HG02970 (cell line): ENCODE measurements around the gene DEFB131A.
"Not testable (repeated sequence)": the region's sequence is repeated elsewhere in the genome, so short reads cannot be mapped to it uniquely, and the experiment has no call there.

Source experiments
- ATAC-seq: cut with Tn5 transposase; IDR thresholded peaks from one replicate; pipeline ENCODE4 v1.9.1; 2021; ENCODE audit warnings: mild to moderate bottlenecking, moderate library complexity, moderate number of reproducible peaks; ENCODE audit not compliant: unreplicated experiment, low FRiP score

DEFB131A gene, protein sequence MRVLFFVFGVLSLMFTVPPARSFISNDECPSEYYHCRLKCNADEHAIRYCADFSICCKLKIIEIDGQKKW

DNA sequence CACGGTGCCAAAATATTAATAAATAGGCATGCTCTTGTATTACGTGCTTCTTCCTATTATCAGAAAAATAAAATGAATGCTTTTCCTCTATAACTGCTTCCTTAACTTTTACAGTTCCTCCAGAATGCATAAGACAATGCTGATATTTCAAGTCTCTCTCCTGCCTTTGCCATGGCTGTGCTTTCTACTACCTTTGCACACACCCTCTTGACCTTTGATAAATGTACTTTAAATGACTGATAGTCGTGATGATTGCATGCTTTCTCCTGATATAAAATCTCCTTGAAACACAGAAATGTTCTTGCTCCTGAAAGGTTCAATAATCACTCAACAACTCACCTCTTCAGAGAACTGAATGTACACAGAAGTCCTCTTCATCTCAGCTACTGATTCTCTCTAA is at the start of gene DEFB131A:
Gene DEFB131A, plus strand, starts transcription at position 301 of the 400 bp plus-strand sequence. CDS start 120 bp downstream, outside the sequence.
- ATAC-seq, result not testable (repeated sequence)

DNA sequence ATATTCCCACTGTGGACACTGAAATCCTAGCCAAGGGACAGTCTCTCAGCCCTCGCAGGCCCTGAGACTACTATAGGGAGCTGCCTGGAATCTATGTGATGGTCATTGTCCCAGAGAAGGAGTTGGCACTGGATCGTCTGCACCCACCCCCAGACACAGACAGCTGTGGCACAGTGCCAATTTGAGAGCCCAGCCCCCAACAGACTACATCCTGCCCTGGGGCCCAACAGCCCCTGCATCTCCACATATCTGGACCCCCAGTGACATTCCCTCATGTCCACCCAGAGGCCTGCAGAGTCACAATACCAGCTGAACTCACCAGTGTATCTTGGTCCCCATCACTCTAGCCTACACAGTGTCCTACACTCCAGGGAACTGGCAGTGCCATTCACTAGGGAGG is 38.4 kb upstream of the DEFB131A start:
- not testable (repeated sequence) for ATAC-seq

DNA sequence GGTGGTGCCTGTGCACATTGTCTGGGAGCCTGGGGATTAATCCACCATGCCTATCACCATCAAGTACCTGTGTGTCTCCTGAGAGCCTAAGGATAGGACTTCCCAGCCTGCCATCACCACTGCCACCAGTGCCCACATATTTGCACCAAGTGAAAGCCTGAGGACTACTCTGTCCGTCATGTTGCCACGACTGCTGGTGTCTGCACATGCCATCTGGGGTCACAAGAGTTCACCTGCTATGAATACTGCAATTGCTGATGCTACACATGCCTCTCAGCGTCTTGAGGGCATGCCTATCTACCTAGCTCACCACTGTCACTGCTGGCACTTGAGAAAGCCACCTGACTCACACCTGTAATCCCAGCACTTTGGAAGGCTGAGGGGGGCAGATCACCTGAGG is 37.7 kb upstream of the DEFB131A start:
- ATAC-seq, result not testable (repeated sequence)

DNA sequence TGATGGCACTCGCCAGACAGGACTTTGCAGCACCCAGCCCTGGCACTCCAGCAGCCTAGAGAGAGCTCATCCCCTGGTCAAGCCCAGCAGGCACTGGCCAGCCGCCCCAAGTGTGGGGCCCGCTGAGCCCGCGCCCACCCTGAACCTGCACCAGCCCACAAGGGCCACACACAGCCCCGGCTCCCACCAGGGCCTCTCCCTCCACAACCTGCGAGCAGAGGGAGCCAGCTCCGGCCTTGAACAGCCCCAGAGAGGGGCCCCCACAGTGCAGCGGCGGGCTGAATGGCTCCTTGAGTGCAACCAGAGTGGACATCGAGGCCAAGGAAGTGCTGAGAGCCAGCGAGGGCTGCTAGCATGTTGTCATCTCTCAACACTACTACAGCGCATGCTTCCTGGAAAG is 34.4 kb upstream of the DEFB131A start:
- no peak for ATAC-seq

DNA sequence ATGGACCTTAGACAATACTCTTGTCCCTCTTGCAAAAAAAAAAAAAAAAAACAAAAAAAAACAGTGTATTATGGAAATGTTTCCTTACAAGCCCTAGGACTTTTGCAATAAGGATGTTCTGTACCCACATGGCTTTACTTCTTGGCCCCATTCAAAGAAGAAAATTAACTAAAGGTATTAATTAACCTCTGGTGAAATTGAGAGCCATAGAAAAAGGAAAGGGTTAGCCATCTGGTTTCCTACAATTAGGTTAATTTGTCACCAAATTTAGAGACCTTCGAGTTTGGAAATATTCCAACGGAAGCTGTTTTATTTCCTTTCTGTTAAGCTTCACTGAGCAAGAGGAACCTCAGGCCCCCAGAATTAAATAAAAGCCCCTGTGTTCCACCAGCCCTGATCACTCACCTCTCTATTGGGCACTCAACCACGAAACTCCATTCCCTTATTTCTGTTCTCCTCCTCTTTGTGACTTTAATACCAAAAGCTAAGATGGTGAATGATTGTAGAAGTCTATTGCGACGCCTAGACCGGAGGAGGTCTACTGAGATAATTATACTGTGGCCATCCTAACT is 22.2 kb upstream of the DEFB131A start:
- not testable (repeated sequence) for ATAC-seq

DNA sequence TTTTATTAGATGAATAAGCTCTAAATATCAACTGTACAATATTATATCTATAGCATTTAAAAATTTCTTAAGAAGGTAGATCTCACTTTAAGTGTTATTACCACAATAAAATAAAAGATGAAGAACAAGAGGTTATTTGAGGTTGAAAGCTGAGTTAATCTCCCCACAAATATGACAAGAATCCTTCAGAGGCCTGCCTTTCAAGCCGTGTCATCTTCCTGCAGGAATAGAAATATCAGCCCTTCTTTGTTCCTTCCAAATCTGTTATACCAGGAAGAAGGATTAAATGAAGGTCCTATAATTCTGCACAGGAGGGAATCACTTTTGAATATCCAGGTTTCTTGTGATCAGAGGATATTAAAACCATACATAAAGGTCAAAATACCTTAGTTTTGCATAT is 18.3 kb upstream of the DEFB131A start:
- ATAC-seq, result not testable (repeated sequence)

DNA sequence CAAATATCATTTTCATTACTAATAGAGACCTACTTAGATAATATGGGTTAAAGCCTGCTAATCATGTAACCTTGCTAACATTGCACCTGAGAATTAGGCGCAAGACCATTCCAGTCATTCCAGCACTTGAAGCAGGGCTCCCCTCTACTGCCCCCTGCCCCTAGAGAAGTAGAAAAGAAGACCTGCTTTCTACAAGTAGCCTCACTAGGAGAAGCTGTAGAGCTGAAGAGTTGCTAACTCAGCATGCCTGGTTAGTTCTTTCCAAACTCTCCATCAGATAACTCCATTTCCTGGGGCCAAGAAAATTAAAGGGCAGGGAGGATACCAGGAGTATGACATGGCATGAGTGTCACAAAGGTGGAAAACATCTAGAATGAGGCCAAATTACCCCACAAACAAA is 14.2 kb upstream of the DEFB131A start:
- ATAC-seq, result not testable (repeated sequence)

DNA sequence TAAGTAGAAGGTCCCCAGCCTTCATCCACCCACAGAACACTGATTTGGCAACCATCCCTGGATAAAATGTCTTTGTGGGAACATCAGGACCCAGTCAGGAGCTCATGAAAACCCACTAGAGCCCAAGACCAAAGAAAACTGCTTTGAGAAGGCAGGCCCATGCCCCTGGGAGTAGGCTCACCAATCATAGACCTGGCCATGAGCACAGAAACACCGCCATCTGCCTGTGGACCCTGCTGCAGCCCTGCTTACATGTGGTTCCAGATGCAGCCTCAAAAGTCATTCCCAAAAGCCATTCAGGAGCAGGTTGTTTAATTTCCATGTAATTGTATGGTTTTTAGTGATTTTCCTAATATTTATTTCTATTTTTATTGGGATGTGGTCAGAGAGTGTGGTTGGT is 10.9 kb upstream of the DEFB131A start:
- not testable (repeated sequence) for ATAC-seq

DNA sequence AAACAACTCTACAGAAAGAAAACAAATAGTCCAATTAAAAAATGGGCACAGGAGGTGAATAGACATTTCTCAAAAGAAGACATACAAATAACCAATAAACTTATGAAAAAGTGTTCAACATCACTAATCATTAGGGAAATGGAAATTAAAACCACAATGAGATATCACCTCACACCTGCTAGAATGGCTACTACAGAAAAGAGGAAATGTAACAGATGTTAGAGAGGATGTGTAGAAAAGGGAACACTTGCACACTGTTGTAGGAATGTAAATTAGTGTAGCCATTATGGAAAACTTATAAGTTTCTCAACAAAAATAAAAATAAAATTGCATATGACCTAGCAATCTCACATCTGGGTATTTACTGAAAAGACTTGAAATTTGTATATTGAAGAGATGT is 7.5 kb upstream of the DEFB131A start:
- ATAC-seq, result not testable (repeated sequence)

DNA sequence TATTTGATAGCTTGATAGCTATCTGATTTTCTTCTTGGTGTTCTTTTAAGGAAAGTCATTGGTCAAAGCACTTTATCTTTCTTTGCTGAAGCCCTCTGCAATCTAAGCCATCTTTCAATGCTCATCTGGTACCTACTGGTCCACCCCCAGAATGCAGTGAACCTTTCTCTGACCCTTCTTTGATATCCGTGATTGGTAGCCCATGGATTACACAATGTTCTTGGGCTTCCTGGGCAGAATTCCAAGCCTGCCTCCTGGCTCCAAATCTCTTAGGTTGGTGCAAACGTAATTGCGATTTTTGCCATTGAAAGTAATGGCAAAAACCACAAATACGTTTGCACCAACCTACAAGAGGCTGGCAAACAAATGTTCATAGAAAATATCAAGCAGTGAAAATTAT is 1.9 kb upstream of the DEFB131A start:
- ATAC-seq, result not testable (repeated sequence)

DNA sequence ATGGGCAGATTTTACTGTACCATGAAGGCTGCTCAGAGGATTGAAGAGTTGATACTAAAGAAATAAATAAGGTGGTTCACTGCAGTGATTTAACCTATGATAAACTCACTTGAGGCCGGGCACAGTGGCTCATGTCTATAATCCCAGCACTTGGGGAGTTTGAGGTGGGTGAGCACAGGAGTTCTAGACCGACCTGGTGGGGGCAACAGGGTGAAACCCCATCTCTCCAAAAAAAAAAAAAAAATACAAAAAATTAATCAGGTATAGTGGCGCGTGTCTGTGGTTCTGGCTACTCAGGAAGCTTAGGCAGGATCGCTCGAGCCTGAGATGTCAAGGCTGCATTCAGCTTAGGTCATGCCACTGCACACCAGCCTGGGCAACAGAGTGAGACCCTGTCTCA is 467 bp downstream of the DEFB131A start:
- ATAC-seq, result not testable (repeated sequence)

DNA sequence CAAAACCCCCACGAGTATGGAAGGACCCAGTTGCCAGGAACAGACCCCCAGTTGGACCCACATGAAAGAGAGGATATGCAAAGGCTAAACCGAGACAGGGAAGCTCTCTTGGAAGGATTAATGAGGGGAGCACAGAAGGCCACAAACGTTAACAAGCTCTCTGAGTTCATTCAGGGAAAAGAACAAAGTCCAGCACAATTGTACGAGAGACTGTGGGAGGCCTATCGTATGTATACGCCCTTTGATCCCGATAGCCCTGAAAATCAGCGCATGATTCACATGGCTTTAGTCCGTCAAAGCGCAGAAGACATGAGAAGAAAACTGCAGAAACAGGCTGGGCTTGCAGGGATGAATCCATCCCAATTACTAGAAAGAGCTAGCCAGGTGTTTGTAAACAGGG is 8.0 kb downstream of the DEFB131A start:
- not testable (repeated sequence) for ATAC-seq

DNA sequence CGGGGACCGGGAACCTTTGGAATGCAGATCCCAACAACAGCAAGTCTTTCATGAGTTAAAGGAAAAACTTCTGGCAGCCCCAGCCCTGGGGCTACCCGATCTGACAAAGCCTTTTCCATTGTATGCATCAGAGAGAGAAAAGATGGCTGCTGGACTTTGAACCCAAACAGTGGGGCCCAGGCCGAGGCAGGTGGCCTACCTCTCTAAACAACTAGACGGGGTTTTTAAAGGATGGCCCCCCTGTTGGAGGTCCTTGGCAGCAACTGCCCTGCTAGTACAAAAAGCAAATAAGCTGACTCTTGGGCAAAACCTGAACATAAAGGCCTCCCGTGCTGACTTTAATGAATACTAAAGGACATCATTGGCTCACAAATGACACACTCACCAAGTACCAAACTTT is 10.1 kb downstream of the DEFB131A start:
- not testable (repeated sequence) for ATAC-seq

DNA sequence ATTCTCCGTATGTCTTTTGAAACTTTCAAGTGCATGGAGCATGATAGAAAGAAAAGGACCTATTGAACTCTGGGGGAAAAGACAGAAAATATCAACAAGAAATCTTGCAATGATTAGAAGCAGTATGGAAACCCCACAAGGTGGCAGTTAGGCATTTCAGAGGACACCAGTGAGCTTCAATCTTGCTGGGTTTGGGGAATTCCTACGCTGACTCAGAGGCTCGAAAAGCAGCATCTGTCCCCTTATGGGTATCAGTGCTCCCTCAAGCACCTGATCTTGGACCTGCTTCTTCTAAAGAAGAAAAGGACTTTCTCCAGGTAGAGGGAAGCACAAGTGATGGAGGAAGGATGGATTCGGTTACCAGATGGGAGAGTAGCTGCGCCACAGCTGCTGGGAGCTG is 10.8 kb downstream of the DEFB131A start:
- ATAC-seq, result not testable (repeated sequence)

DNA sequence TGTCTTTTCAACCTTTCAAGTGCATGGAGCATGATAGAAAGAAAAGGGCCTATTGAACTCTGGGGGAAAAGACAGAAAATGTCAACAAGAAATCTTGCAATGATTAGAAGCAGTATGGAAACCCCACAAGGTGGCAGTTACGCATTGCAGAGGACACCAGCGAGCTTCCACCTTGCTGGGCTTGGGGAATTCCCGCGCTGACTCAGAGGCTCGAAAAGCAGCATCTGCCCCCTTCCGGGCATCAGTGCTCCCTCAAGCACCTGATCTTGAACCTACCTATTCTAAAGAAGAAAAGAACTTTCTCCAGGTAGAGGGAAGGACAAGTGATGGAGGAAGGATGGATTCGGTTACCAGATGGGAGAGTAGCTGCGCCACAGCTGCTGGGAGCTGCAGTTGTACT is 35.3 kb downstream of the DEFB131A start:
- not testable (repeated sequence) for ATAC-seq

DNA sequence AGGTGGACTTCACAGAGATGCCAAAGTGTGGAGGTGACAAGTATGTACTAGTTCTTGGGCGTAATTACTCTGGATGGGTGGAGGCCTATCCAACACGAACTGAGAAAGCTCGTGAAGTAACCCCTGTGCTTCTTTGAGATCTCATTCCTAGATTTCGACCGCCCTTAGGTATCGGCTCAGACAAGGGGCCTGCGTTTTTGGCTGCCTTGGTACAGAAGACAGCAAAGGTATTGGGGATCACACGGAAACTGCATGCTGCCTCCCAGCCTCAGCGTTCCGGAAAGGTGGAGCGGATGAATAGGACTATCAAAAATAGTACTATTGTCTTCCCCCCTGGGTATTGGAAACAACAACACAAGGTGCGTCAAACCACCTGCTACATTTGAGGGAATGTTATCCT is 35.9 kb downstream of the DEFB131A start:
- not testable (repeated sequence) for ATAC-seq

DNA sequence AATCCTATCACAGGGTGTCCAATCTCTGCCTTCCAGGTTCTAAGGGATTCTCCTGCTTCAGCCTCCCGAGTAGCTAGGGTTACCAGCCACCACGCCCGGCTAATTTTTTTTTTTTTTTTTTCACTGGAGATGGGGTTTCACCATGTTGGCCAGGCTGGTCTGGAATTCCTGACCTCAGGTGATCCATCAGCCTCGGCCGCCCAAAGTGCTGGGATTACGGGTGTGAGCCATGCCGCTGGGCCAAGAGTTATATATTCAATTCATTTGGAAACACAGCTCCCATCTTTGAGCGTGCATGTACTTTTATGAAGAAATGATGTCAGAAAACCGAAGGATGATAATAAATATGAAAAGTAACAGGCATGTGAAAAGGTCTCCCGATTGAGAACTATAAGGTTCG is 38.7 kb downstream of the DEFB131A start:
- not testable (repeated sequence) for ATAC-seq

DNA sequence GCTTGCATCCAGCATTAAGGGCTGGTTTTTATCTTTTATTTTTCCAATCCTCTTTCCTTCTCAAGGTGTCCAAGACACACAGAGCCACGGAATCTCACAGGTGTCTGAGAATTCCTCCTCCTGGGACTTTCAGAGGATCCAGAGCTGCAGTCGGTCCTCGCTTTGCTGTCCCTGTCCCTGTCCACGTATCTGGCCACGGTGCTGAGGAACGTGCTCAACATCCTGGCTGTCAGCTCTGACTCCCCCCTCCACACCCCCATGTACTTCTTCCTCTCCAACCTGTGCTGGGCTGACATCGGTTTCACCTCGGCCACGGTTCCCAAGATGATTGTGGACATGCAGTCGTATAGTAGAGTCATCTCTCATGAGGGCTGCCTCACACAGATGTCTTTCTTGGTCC is 39.5 kb downstream of the DEFB131A start:
- ATAC-seq, result not testable (repeated sequence)

DNA sequence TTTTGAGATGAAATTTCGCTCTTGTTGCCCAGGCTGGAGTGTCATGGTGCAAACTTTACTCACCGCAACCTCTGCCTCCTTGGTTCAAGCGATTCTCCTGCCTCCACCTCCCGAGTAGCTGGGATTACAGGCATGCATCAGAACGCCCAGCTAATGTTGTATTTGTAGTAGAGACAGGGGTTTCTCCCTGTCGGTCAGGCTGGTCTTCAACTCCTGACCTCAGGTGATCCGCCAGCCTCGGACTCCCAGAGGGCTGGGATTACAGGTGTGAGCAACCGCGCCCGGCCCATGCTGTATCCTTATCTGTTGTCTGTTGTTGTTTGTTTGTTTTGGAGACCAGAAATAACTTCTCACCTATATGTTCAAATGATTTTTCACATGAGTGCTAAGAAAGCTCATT is 42.7 kb downstream of the DEFB131A start:
- not testable (repeated sequence) for ATAC-seq

DNA sequence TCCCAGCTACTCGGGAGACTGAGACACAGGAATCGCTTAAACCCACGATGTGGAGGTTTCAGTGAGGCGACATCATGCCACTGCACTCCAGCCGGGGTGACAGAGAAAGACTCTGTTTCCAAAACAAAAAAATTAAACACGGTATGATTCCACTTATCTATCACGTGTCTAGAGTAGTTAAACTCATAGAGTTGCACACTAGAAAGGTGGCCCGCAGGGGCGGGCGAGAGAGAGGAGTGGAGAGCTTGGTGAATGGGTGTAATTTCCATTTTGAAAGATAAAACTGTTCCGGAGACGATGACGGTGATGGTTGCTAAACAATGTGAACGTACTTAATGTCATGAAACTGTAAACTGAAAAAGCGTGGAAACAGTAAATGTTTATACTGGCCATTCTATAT is 44.6 kb downstream of the DEFB131A start:
- ATAC-seq, result not testable (repeated sequence)

DNA sequence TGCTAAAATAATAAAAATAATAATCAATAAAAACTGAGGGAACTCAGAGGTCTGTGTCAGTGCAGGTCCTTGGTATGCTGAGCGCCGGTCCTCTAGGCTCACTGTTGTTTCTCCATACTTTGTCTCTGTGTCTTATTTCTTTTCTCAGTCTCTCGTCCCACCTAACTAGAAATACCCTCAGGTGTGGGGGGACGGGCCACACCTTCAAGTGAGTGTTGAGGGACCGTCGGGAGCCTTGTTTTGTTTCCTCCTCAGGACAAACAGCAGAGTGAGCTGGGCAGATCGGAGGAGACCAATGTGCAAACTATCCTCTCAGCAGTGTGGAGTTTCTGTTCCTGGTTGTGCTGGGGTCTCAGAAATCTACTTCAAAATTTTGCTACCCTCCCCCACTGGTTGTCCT is 46.3 kb downstream of the DEFB131A start:
- not testable (repeated sequence) for ATAC-seq

DNA sequence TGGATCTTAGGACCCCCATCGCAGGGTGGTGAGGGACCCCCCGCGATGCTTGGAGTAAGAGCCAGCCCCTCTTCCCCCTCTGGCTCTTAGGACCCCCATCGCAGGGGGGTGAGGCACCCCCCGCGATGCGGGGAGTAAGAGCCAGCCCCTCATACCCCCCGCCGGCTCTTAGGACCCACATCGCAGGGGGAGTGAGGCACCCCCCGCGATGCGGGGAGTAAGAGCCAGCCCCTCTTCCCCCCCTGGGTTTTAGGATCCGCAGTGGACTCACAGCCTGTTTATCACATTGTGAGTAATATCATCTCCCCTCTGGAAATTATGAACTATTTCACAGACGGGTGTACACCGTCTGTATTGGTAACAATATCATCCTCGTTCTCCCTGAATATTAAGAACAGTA is 46.8 kb downstream of the DEFB131A start:
- ATAC-seq, result not testable (repeated sequence)
